Thyroid gland (tissue), 4 donors: ENCODE data around the gene PANX1. TPM values are rescaled to one million over a fixed set of nuclear protein-coding genes. Genes with fewer than 3 reads are reported as not detected.

Experiments
- DNase-seq, 2 donors: peaks; one replicate each; pipeline ENCODE4 v3.0.0-alpha.2; 2019
- H3K27ac ChIP-seq, 3 donors: fragments of 200-600 bp; sonication (generic); 1 replicate in 2 of 3; 2 replicates in 1 of 3; pipeline ENCODE4 v1.5.1; 2016 to 2019; ENCODE audit warnings: mild to moderate bottlenecking in 1 of 3, moderate library complexity in 1 of 3
- H3K27me3 ChIP-seq: fragments of 200-600 bp; sonication (generic); one replicate; pipeline ENCODE4 v1.5.1; 2019
- H3K36me3 ChIP-seq, 2 donors: fragments of 200-600 bp; sonication (generic); one replicate each; pipeline ENCODE4 v1.5.1; 2016 to 2019
- H3K4me1 ChIP-seq, 2 donors: fragments of 200-600 bp; sonication (generic); one replicate each; pipeline ENCODE4 v1.5.1; 2017 to 2019
- H3K4me3 ChIP-seq, 3 donors: fragments of 200-600 bp; sonication (generic); replicated peaks in 1 of 3; 1 replicate in 2 of 3; 2 replicates in 1 of 3; pipeline ENCODE4 v1.5.1; 2016; ENCODE audit warnings: mild to moderate bottlenecking in 1 of 3
- H3K9me3 ChIP-seq: fragments of 200-600 bp; sonication (generic); one replicate; pipeline ENCODE4 v1.5.1; 2017
- CTCF ChIP-seq, 6 experiments: fragments of 200-600 bp in 3 of 6; fragments of 450-650 bp in 3 of 6; sonication (generic) in 3 of 6; IDR thresholded peaks; one replicate each; pipeline ENCODE4 v1.5.1; 2016 to 2019; ENCODE audit warnings: antibody characterized with exemption in 6 of 6, mild to moderate bottlenecking in 2 of 6, inconsistent platforms in 1 of 6, moderate library complexity in 1 of 6
- POLR2A ChIP-seq, 2 donors: fragments of 450-650 bp; IDR thresholded peaks; one replicate each; pipeline ENCODE4 v1.6.1; 2017; ENCODE audit warnings: antibody characterized with exemption in 2 of 2, mild to moderate bottlenecking in 2 of 2, moderate library complexity in 1 of 2
- WGBS, 2 donors: methylation state at CpG; one replicate each; pipeline ENCODE4 v1.1.5; 2017; 5-methylcytosine and 5-hydroxymethylcytosine counted together
- intact Hi-C: fragments of 100-400 bp; cut with DNase I; formaldehyde crosslinking; loops from one replicate; pipeline ENCODE4 v1.15.1; 2023
- total RNA-seq, 4 donors: library from RNA; depleted of rRNA; stranded (reverse); fragments of >200 nt; gene quantifications; one replicate each; pipeline ENCODE4 v1.2.3, GENCODE V29; 2016

Gene PANX1
- total RNA-seq, 4 donors from 2014 or later = 18.4 to 21.7 (median 19.1) TPM

- H3K4me3 ChIP-seq = peak overlapping the region; percentile 2 to 82 (median 82)
- H3K36me3 ChIP-seq = no peaks in the 10 kb centered on the region
- H3K4me1 ChIP-seq = peaks cover 32 to 37% of the 10 kb centered on the region in 2 donors
- 13 to 15% methylated on average over 19 to 20 of the region's 20 CpGs for WGBS, 2 donors
- peak overlapping the region; percentile 94 to 97 (median 97) for H3K27ac ChIP-seq
- TF ChIP-seq POLR2A (IDR thresholded peaks at IDR 0.05) (peak in 1 of 2 donors; percentile 39), CTCF (IDR thresholded peaks at IDR 0.05) (no peak)
- no peak for DNase-seq
- intact Hi-C loops = no loop called here
- no peaks in the 10 kb centered on the region for H3K27me3 ChIP-seq
- no peaks in the 10 kb centered on the region for H3K9me3 ChIP-seq
These were observed 1.1 kb downstream of the PANX1 start for GRCh38 chr11:94129512-94130297.

- peak overlapping the region; percentile 94 to 97 (median 97) for H3K27ac ChIP-seq
- H3K9me3 ChIP-seq = no peaks in the 10 kb centered on the region
- TF ChIP-seq POLR2A (IDR thresholded peaks at IDR 0.05) = no peak
- intact Hi-C loops = no loop called here
- peak overlapping the region in 1 of 3 donors; percentile 82 for H3K4me3 ChIP-seq
- no peak for DNase-seq
- 38 to 49% methylated on average over 7 of the region's 7 CpGs for WGBS, 2 donors
- no peaks in the 10 kb centered on the region for H3K27me3 ChIP-seq
- peaks cover 32 to 43% of the 10 kb centered on the region in 2 donors for H3K4me1 ChIP-seq
- H3K36me3 ChIP-seq = no peaks in the 10 kb centered on the region
These were observed 1.8 kb downstream of the PANX1 start for GRCh38 chr11:94130298-94131046.

GRCh38 chr11:94131047-94131717 is 2.5 kb downstream of the PANX1 start:
- Histone ChIP-seq H3K4me3 (no peak overlapping the region), H3K27ac (peak overlapping the region; percentile 51 to 97 (median 97)), H3K27me3 (no peaks in the 10 kb centered on the region), H3K36me3 (no peaks in the 10 kb centered on the region), H3K9me3 (no peaks in the 10 kb centered on the region), H3K4me1 (peaks cover 32 to 43% of the 10 kb centered on the region in 2 donors)
- TF ChIP-seq POLR2A (IDR thresholded peaks at IDR 0.05) (no peak), CTCF (IDR thresholded peaks at IDR 0.05) (peak in 1 of 6 experiments; percentile 23)
- peak; percentile 54 to 59 for DNase-seq
- intact Hi-C loops = no loop called here
- 74 to 82% methylated on average over 3 of the region's 3 CpGs for WGBS, 2 donors

GRCh38 chr11:94131718-94132115 is 3.1 kb downstream of the PANX1 start:
- peak overlapping the region in 1 of 3 donors; percentile 97 for H3K27ac ChIP-seq
- no peaks in the 10 kb centered on the region for H3K27me3 ChIP-seq
- intact Hi-C loops = no loop called here
- no peak overlapping the region for H3K4me3 ChIP-seq
- H3K36me3 ChIP-seq = no peaks in the 10 kb centered on the region
- no peak for TF ChIP-seq POLR2A (IDR thresholded peaks at IDR 0.05)
- no peak for DNase-seq
- WGBS, 2 donors = 47 to 51% methylated on average over 1 of the region's 1 CpG
- H3K9me3 ChIP-seq = no peaks in the 10 kb centered on the region
- peaks cover 32 to 43% of the 10 kb centered on the region in 2 donors for H3K4me1 ChIP-seq

- intact Hi-C loops = no loop called here
- H3K4me1 ChIP-seq = peaks cover 32 to 43% of the 10 kb centered on the region in 2 donors
- WGBS, 2 donors = 84 to 86% methylated on average over 5 of the region's 5 CpGs
These were observed 3.5 kb downstream of the PANX1 start for GRCh38 chr11:94132152-94132558.

More at GRCh38 chr11:94132152-94132558, 3.5 kb downstream of the PANX1 start:
- Histone ChIP-seq H3K36me3 (no peaks in the 10 kb centered on the region), H3K4me3 (no peak overlapping the region), H3K27me3 (no peaks in the 10 kb centered on the region), H3K9me3 (no peaks in the 10 kb centered on the region), H3K27ac (no peak overlapping the region)
- no peak for DNase-seq
- no peak for TF ChIP-seq POLR2A (IDR thresholded peaks at IDR 0.05)
- no peak for TF ChIP-seq CTCF (IDR thresholded peaks at IDR 0.05)
